Nephron (organoid): ENCODE measurements around the gene FNIP1.
A peak's percentile ranks its signal among the peaks of the same experiment; 100 is the strongest.
"Not testable (repeated sequence)": the region's sequence is repeated elsewhere in the genome, so short reads cannot be mapped to it uniquely, and the experiment has no call there.

Source experiments
- H3K27ac Mint-ChIP-seq, 3 experiments: 2 replicates each; pipeline ENCODE4 v1.8.0; 2020; ENCODE audit warnings: mixed read lengths in 3 of 3, mild to moderate bottlenecking in 2 of 3, moderate library complexity in 1 of 3
- H3K27me3 Mint-ChIP-seq: 2 replicates; pipeline ENCODE4 v1.8.0; 2021; ENCODE audit warnings: low read depth, mild to moderate bottlenecking, moderate library complexity, mixed read lengths
- H3K36me3 Mint-ChIP-seq: 2 replicates; pipeline ENCODE4 v1.8.0; 2020; ENCODE audit warnings: low read depth, mixed read lengths
- H3K4me1 Mint-ChIP-seq: 2 replicates; pipeline ENCODE4 v1.8.0; 2020; ENCODE audit warnings: mixed read lengths
- H3K4me3 Mint-ChIP-seq, 3 experiments: 2 replicates each; pipeline ENCODE4 v1.8.0; 2020; ENCODE audit warnings: mild to moderate bottlenecking in 3 of 3, mixed read lengths in 3 of 3, moderate library complexity in 2 of 3
- H3K9me3 Mint-ChIP-seq: 2 replicates; pipeline ENCODE4 v1.8.0; 2020; ENCODE audit warnings: mixed read lengths
- CTCF ChIP-seq, 3 experiments: fragments of 200-600 bp; sonication (generic); IDR thresholded peaks; one replicate each; pipeline ENCODE4 v1.5.0; 2021; ENCODE audit warnings: antibody characterized with exemption in 3 of 3; ENCODE audit not compliant: unreplicated experiment in 3 of 3

Gene FNIP1

GRCh38 chr5:131796793-131797693 lies at the start of gene FNIP1:
Gene FNIP1 (minus strand): TSS chr5:131797017. CDS start chr5:131796921, 96 bp downstream.
- H3K4me3 Mint-ChIP-seq, result peak within 1 kb of the TSS; percentile 94 to 100 (median 98)
- H3K9me3 Mint-ChIP-seq, result no peaks in the 10 kb centered on the region
- H3K27me3 Mint-ChIP-seq, result no peaks in the 10 kb centered on the region
- peaks cover 4% of the 10 kb centered on the region for H3K36me3 Mint-ChIP-seq
- peaks cover 27% of the 10 kb centered on the region for H3K4me1 Mint-ChIP-seq
- H3K27ac Mint-ChIP-seq, result peak within 1 kb of the TSS; percentile 75 to 96 (median 96)
- TF ChIP-seq CTCF (IDR thresholded peaks at IDR 0.05; ENCODE audit: unreplicated experiment in 3 of 3), result no peak

GRCh38 chr5:131846536-131846935 lies 49.7 kb upstream of the FNIP1 start:
- H3K27me3 Mint-ChIP-seq, result no peaks in the 10 kb centered on the region
- H3K9me3 Mint-ChIP-seq, result peaks cover 50% of the 10 kb centered on the region
- no peak for TF ChIP-seq CTCF (IDR thresholded peaks at IDR 0.05; ENCODE audit: unreplicated experiment in 3 of 3)
- H3K4me1 Mint-ChIP-seq, result no peaks in the 10 kb centered on the region
- H3K4me3 Mint-ChIP-seq, result no peak overlapping the region
- no peaks in the 10 kb centered on the region for H3K36me3 Mint-ChIP-seq
- no peak overlapping the region for H3K27ac Mint-ChIP-seq

- H3K27ac Mint-ChIP-seq, result no peak overlapping the region
- no peaks in the 10 kb centered on the region for H3K4me1 Mint-ChIP-seq
- no peak overlapping the region for H3K4me3 Mint-ChIP-seq
- H3K9me3 Mint-ChIP-seq, result peaks cover 50% of the 10 kb centered on the region
- H3K36me3 Mint-ChIP-seq, result no peaks in the 10 kb centered on the region
- H3K27me3 Mint-ChIP-seq, result no peaks in the 10 kb centered on the region
- no peak for TF ChIP-seq CTCF (IDR thresholded peaks at IDR 0.05; ENCODE audit: unreplicated experiment in 3 of 3)
These were observed 49.0 kb upstream of the FNIP1 start for GRCh38 chr5:131845828-131846227.

- H3K36me3 Mint-ChIP-seq, H3K4me1 Mint-ChIP-seq, H3K27ac Mint-ChIP-seq, H3K27me3 Mint-ChIP-seq, H3K4me3 Mint-ChIP-seq: not testable (repeated sequence)
- peaks cover 41% of the 10 kb centered on the region for H3K9me3 Mint-ChIP-seq
These were observed 46.2 kb upstream of the FNIP1 start for GRCh38 chr5:131842971-131843370.

- H3K27me3 Mint-ChIP-seq, H3K27ac Mint-ChIP-seq, H3K9me3 Mint-ChIP-seq, H3K4me3 Mint-ChIP-seq, H3K4me1 Mint-ChIP-seq, H3K36me3 Mint-ChIP-seq: not testable (repeated sequence)
These were observed 35.9 kb upstream of the FNIP1 start for GRCh38 chr5:131832702-131833101.

- Mint-ChIP-seq H3K9me3 (peaks cover 7% of the 10 kb centered on the region), H3K27ac (no peak overlapping the region)
These were observed 28.7 kb upstream of the FNIP1 start for GRCh38 chr5:131825404-131826013.

More at GRCh38 chr5:131825404-131826013, 28.7 kb upstream of the FNIP1 start:
- Mint-ChIP-seq H3K27me3 (peaks cover 4% of the 10 kb centered on the region), H3K4me1 (no peaks in the 10 kb centered on the region), H3K4me3 (no peak overlapping the region), H3K36me3 (no peaks in the 10 kb centered on the region)
- TF ChIP-seq CTCF (IDR thresholded peaks at IDR 0.05; ENCODE audit: unreplicated experiment in 3 of 3), result no peak
